GM12875 (cell line): ENCODE measurements around the gene MIPEP.

ENCODE experiments used
- H3K4me3 ChIP-seq: one replicate; pipeline ENCODE4 v1.5.1; 2011; ENCODE audit warnings: low read depth, low read length, control low read depth
- CTCF ChIP-seq: IDR thresholded peaks from 2 replicates; pipeline ENCODE4 v1.5.1; 2011; ENCODE audit warnings: low read depth, mild to moderate bottlenecking, control low read depth, inconsistent platforms, low read length, moderate library complexity, borderline replicate concordance; ENCODE audit not compliant: insufficient read depth

Gene MIPEP

GRCh38 chr13:23754506-23754905 is 134.7 kb downstream of the MIPEP start:
- H3K4me3 ChIP-seq: no peak overlapping the region
- no peak for TF ChIP-seq CTCF

DNA sequence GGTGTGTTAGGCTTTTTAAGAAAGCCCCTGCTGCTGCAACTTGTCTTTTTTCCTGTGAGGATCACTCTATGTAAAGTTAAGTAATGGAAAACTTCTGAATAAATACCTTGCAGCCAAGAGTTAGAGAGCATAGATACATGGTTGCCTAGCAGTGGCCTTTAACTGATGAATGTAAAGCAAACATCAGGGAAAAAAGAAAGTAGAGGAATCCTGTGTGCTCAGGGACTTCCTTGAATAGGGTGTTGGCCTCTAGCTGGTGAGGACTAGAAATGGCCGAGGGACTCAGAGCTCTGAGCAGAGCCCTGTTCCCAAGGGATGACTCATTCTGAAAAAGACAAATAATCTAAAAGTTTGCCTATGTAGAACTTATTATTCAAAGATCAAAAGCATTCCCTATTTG is 135.7 kb downstream of the MIPEP start:
- no peak for TF ChIP-seq CTCF
- H3K4me3 ChIP-seq: no peak overlapping the region

- H3K4me3 ChIP-seq: no peak overlapping the region
- TF ChIP-seq CTCF: no peak
Measured at GRCh38 chr13:23752111-23753001, 136.8 kb downstream of the MIPEP start.

DNA sequence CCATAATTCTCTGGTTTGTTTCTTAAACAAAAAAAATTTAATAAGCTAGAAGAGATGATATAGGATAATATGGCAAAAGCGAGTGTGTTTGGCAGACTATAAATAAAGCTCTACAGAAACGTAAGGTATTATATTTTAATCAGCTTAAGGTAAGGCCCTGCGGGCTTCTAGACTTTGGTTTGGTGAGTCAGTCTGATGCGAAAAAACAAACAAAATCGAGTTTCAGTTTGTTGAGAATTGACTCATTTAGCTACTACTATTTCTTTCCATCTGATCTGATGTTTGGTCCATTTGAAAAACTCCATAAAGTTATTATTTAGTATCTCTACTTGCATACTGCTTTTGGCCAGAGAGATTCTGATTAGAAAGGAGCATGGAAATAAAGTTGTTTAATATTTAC is 138.0 kb downstream of the MIPEP start:
- no peak overlapping the region for H3K4me3 ChIP-seq
- no peak for TF ChIP-seq CTCF

- no peak for TF ChIP-seq CTCF
Measured at GRCh38 chr13:23750383-23751121, 138.6 kb downstream of the MIPEP start.

GRCh38 chr13:23749288-23749873 is 139.8 kb downstream of the MIPEP start:
- no peak overlapping the region for H3K4me3 ChIP-seq
- no peak for TF ChIP-seq CTCF

More at GRCh38 chr13:23750383-23751121, 138.6 kb downstream of the MIPEP start:
- H3K4me3 ChIP-seq: no peak overlapping the region
